Measurements from ENCODE around the gene CAPSL.
A peak's percentile ranks its signal among the peaks of the same experiment; 100 is the strongest.
"Not testable (repeated sequence)": the region's sequence is repeated elsewhere in the genome, so short reads cannot be mapped to it uniquely, and the experiment has no call there.

CAPSL gene

GRCh38 chr5:35938568-35939227 is at the start of gene CAPSL:
CAPSL (minus strand) TSS chr5:35938622; CDS start chr5:35921120, 17,502 bp downstream.
- DNase-seq (ENCODE audit: low spot score): no peak

DNA sequence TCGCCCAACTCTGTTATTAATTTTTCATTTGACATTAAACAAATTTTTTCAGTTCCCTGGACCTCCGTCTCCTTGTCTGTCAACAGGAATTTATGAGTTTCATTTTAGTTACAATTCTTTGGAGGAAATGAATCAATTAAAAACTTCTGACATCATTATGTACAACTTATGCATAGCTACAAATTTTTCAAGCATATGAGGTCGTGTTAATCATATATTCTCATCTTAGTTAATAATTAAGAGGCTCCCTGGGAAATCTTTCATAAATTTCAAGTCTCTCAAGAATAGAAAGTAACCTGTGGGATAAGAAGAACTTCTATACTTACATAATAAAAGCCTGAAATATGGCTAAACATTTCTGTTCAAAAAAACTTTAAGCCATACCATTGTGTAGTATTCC is 49.4 kb upstream of the CAPSL start:
- no peak for DNase-seq (ENCODE audit: low spot score)

DNA sequence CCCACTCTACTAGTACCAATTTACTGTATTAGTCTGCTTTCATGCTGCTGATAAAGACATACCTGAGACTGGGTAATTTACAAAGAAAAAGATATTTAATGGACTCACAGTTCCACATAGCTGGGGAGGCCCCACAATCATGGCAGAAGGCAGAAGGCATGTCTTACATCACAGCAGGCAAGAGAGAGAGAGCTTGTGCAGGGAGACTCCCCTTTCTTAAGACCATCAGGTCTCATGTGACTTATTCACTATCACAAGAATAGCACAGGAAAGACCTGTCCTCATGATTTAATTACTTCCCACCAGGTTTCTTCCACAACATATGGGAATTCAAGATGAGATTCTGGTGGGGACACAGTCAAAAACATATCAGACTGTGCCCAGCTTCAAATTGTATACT is 41.3 kb upstream of the CAPSL start:
- DNase-seq (ENCODE audit: low spot score): no peak

GRCh38 chr5:35976859-35977258 is 38.4 kb upstream of the CAPSL start:
- not testable (repeated sequence) for DNase-seq (ENCODE audit: low spot score)

DNA sequence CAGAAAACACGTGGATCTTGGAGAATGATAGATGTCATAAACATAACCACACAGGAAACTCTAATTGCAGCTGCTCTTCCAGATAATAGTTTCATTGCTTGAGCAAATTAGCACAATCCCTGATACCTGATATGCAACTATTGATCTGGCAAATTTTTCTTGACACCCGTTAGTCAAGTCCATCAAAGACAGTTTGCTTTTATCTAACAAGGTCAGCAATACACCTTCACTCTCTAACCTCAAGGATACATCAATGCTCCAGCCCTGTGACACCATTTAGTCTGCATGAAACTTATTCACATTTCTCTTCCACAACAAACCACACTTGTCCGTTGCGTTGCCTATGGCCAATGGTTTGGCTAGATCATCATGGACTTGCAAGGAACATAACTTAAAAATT is 36.1 kb upstream of the CAPSL start:
- DNase-seq (ENCODE audit: low spot score): no peak

DNA sequence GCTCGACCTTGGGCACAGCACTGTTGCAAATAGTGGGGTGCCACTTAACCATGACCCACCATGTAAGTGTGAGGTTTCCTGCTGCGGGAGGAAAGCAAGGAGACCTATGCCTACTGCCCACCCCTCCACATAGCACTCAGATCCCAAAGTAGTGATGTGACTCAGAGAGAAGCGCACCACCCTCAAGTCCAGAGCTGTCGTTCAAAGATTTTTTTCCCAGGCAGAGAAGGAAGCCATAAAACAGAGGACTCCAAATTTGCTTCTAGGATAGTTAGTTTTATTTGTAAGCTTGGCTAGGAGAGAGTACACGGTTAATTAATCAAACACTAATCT is 33.4 kb upstream of the CAPSL start:
- DNase-seq (ENCODE audit: low spot score): no peak

DNA sequence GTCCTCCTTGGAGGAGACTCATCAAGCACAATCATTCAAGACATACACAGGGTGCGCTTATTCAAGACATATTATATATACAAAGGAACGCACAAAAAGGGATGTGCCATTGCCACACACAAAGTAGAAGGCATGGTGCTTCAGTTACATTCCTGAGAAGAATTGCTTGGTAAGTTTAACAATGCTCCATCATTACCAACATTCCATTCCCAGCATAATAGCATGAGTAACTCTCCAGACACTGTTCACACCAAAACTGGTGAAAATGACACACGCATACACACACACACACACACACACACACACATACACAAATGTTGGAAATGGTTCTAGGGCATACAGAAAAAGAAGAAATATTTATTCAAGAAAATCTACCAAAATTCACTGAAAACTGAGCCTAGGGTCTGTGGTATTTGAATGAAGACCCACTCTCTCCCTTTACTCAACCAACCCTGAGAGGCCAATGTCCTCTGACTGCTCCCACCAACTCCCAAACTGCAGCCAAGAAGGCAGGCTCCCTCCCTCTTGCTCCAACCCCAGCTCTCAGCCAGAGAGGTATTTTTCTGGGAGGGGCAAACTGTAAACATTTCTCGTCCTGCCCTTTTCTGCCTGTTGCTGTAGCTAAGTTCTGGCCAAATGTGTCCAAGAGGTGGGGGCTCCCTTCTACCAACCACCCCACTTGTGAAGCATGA is 32.9 kb upstream of the CAPSL start:
- DNase-seq (ENCODE audit: low spot score): no peak

- peak; percentile 1 for DNase-seq (ENCODE audit: low spot score)
These were observed 25.0 kb upstream of the CAPSL start for GRCh38 chr5:35963381-35963843.

- no peak for DNase-seq (ENCODE audit: low spot score)
These were observed 21.9 kb upstream of the CAPSL start for GRCh38 chr5:35960328-35960727.

- no peak for DNase-seq (ENCODE audit: low spot score)
These were observed 18.0 kb upstream of the CAPSL start for GRCh38 chr5:35956429-35956828.

DNA sequence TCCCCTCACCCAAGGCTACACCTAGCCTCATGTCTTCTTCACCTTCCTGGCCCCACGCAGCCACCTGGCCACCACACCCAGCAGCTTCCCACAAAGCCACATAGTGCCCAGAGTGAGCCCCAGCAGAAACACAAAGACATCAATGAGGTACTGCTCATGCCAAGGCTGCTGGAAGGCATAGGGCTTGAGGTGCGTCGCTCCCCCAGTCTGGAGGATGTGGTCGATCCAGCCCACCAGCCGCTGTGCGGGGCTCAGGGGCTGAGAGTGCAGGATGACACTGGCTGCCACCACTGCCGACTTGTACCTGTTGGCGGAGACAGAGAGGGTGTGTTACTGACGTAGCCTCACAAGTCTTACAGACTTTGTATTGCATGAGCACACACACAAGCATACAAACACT is 15.8 kb upstream of the CAPSL start:
- DNase-seq (ENCODE audit: low spot score): no peak

- DNase-seq (ENCODE audit: low spot score): no peak
These were observed 8.7 kb upstream of the CAPSL start for GRCh38 chr5:35947085-35947484.

DNA sequence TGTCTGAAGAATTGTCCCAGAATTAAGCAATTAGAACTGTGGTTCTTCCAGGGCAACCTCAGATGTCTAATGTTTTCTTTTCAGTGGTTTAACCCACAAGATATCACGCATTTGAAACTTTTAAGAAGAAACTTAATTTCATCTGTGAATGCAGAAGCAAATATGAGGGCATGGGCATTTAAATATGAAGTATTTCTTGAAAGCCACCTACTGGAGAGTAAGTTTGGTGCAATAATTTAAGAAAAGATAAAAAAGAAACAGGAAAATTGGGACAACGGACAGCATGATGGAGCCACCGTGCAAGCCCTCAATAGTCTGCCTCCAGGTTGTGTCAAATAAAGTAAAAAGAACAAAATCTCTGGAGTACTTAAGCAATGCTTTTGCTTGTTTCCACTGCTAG is 1.2 kb upstream of the CAPSL start:
- no peak for DNase-seq (ENCODE audit: low spot score)

GRCh38 chr5:35926389-35927051 is 11.9 kb downstream of the CAPSL start:
- DNase-seq (ENCODE audit: low spot score): peak; percentile 62

DNA sequence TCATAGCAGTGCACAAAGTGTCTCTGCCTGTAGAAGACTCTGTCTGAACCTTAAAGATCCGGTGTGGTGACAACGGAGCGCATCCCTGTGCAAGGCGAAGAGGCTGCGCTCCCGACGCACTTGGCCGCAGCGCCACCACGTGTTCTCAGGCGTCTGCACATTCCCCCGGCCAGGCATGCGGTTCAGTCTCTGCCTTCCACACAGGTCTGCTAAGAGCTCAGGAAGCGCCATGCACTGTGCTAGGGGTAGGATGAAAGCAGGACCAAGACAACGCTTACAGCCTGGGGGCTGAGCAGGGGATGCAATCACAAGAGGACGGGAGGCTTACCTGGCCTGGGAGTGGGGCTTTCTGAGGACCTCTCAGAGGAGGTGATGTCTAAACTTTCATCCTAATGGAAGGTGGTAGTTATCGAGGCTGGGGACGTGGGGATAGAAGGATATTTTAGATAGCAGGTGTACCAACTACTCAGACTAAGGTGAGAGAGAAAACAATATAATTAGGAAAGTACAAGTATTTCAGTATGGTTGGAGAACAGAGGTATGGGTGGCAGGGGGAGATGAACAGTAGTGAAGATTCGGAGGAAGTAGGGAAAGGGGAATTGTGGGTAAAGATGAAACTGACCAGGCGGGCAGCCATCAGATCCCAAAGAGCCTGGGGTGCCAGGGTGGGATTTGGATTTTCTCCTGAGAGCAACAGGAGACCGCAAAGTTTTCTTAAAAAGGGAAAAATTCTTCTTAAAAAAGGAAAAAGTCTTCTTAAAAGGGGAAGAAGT is 13.3 kb downstream of the CAPSL start:
- DNase-seq (ENCODE audit: low spot score): peak; percentile 41

DNA sequence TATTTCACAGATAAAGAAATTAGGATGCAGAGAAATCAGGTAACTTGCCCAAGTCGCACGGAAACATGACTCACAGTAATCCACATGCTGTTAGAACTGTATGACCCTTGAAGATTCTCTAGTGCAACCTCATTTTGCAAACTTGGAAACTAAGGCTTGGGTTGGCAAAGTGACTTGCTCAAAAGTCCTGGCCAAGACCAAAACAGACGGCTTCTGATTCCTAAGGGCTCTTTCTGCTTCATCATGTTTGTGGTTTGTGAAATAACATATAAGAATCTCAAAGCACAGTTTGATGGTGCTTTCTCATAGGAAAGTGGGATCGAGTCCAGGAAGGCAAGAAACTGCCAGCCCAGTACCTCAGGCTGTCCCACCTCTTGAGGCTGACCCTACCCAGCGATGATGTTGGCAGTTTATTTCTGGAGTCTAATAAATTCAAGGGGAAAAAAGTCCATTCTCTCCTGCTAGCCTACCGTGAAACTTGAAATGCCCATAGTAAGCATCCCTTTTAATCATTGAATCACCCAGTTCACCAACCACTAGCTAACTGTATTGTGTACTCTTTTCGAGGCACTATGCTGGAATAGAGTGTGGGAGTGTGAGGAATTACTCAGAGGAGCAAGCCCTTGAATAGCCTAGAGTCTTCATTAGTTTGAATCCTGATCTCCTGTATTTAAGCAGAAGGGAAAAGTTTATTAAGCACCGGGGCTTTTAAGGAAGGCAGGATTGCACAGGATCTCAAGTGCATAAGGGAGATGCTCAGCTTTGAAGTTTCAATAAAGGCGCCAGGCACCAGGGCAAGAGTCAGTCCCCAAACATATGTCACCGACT is 14.1 kb downstream of the CAPSL start:
- no peak for DNase-seq (ENCODE audit: low spot score)

DNA sequence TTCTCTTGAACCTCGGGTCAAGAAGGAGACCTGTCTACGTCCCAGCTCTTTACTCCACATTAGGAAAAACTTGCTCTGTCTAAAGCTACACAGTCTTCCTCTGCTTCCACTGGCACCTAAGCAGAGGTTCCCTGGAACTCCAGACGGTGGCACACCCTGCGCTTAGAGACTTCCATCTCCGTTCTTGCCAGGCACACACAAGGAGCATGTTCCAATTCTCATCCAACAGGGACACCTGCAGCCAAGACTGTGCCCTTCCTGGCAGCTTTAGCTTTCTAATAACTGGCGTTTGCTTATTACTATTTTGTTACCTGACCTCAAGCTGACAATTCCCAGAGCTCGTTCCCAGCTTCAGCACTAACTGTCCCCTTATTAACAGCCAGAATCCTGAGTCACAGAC is 16.0 kb downstream of the CAPSL start:
- no peak for DNase-seq (ENCODE audit: low spot score)

DNA sequence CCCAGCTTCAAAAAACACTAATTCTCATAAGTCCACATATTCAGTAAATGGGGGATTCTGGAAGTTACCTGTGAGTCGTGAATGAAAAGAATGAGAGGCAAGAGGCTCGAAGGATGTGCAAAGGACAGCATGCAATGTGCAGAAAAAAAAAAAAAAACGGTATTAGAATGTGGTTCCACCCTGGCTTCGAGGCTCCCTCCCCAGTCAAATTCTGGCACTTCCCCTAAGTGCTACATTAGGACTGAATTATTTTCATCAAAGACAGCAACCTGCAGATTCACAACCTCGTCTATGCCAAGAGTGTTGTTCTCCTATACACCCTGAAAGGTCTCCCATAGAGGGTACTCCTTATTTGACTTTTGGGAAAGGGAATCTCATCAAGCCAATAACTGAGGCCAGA is 16.5 kb downstream of the CAPSL start:
- DNase-seq (ENCODE audit: low spot score): no peak

DNA sequence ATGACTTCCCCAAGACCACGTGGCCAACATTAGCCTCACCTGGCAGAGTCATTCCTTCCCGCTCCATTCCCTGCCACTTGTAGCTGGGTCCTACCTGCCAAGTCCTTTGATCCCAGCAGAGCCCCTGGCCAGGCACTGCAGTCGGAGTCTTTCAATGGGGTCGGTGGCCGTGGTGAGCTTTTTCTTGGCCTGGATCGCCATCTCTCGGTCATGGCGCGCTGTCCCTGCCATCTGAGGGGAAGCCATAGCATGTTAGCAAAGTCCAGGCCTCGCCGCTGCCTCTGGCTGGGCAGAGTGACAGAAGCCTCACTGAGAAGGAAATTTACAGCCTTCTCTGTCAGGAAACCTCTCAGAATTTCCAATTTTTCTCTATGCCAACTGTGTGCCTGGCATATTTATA is 17.5 kb downstream of the CAPSL start:
- DNase-seq (ENCODE audit: low spot score): no peak

GRCh38 chr5:35919191-35919590 is 19.2 kb downstream of the CAPSL start:
- DNase-seq (ENCODE audit: low spot score): no peak

DNA sequence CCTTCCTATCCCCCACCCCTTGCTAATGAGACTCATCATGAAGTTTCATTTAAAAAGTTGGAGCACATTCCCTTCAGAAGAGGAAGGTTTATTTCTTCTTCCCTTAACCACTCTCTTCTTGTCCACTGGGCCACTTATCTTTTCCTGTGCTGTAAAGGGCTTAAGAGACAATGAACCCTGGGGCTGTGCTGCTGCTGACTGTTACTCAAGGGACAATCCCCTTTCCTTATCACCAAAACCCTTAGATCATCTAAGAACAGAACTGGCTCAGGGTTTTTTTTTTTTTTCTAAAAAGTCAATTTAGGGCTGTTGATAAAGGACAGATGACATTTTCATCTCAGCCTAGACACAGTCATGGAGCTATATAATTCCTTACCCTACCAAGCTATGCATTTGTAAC is 29.6 kb downstream of the CAPSL start:
- no peak for DNase-seq (ENCODE audit: low spot score)

DNA sequence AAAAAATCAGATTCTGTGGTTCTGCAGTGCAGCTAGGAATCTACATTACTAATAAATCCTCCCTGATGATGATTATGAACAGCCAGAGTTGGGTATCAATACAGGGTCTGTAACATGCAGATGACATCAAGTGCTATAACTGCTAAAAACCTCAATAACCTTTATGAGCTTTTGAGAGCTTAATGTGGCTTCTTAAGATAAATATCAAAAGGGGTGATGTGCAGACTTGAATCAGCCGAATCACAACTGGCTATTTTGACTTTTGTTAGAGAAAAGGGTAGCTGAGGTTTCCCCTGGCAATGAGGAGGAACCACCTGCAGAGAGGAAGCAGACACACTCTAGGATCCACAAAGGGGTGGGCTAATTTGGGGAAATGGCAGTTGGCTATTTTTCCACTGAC is 30.2 kb downstream of the CAPSL start:
- no peak for DNase-seq (ENCODE audit: low spot score)
